MM.1S (cell line): ENCODE data around the gene LMF1.
A peak's percentile ranks its signal among the peaks of the same experiment; 100 is the strongest.

Source experiments
- DNase-seq: peaks from one replicate; pipeline ENCODE4 v3.0.0-alpha.2; 2015
- H2AFZ ChIP-seq: fragments of 300-600 bp; sonication (generic); 2 replicates; pipeline ENCODE4 v1.6.0; 2016; ENCODE audit warnings: antibody characterized with exemption, low read length
- H3F3A ChIP-seq: fragments of 300-600 bp; sonication (generic); 2 replicates; pipeline ENCODE4 v1.6.1; 2016; ENCODE audit warnings: mild to moderate bottlenecking, antibody characterized with exemption, low read length, moderate library complexity, mixed read lengths; ENCODE audit not compliant: insufficient read depth
- H3K27ac ChIP-seq: fragments of 300-600 bp; sonication (generic); 2 replicates; pipeline ENCODE4 v1.5.1; 2016; ENCODE audit warnings: mild to moderate bottlenecking, low read length
- H3K27me3 ChIP-seq: fragments of 300-600 bp; sonication (generic); replicated peaks from 2 replicates; pipeline ENCODE4 v1.6.0; 2016; ENCODE audit warnings: low read length; ENCODE audit not compliant: insufficient read depth
- H3K36me3 ChIP-seq: fragments of 300-600 bp; sonication (generic); replicated peaks from 2 replicates; pipeline ENCODE4 v1.6.1; 2016; ENCODE audit warnings: mild to moderate bottlenecking, low read length, mixed read lengths; ENCODE audit not compliant: insufficient read depth
- H3K4me1 ChIP-seq: fragments of 300-600 bp; sonication (generic); 2 replicates; pipeline ENCODE4 v1.6.1; 2016; ENCODE audit warnings: low read length, mixed read lengths
- H3K4me2 ChIP-seq: fragments of 300-600 bp; sonication (generic); 2 replicates; pipeline ENCODE4 v1.6.0; 2016; ENCODE audit warnings: low read depth, low read length
- H3K4me3 ChIP-seq: fragments of 300-600 bp; sonication (generic); 2 replicates; pipeline ENCODE4 v1.5.1; 2016; ENCODE audit warnings: low read length, mixed read lengths
- H3K79me2 ChIP-seq: fragments of 300-600 bp; sonication (generic); 2 replicates; pipeline ENCODE4 v1.6.1; 2016; ENCODE audit warnings: mixed run types, low read length, mixed read lengths
- H3K9ac ChIP-seq: fragments of 300-600 bp; sonication (generic); 2 replicates; pipeline ENCODE4 v1.6.1; 2016; ENCODE audit warnings: low read length, mixed read lengths
- H3K9me2 ChIP-seq: fragments of 300-600 bp; sonication (generic); replicated peaks from 2 replicates; pipeline ENCODE4 v1.6.1; 2016; ENCODE audit warnings: mild to moderate bottlenecking, low read length, mixed read lengths; ENCODE audit not compliant: insufficient read depth
- H3K9me3 ChIP-seq: fragments of 300-600 bp; sonication (generic); replicated peaks from 2 replicates; pipeline ENCODE4 v1.6.1; 2016; ENCODE audit warnings: mild to moderate bottlenecking, low read length, mixed read lengths; ENCODE audit not compliant: insufficient read depth
- H4K20me1 ChIP-seq: fragments of 300-600 bp; sonication (generic); 2 replicates; pipeline ENCODE4 v1.6.1; 2016; ENCODE audit warnings: mild to moderate bottlenecking, low read length, moderate library complexity, mixed read lengths; ENCODE audit not compliant: insufficient read depth
- EZH2 ChIP-seq: fragments of 300-600 bp; sonication (generic); optimal IDR thresholded peaks from 2 replicates; pipeline ENCODE3; 2017; ENCODE audit warnings: low read depth, mild to moderate bottlenecking, antibody characterized with exemption, low read length, mixed read lengths
- EZH2phosphoT487 ChIP-seq: fragments of 300-600 bp; sonication (generic); IDR thresholded peaks from 2 replicates; pipeline ENCODE4 v1.6.1; 2018; ENCODE audit warnings: antibody characterized with exemption, low read length
- TF ChIP-seq, protein P1 (sequence below): fragments of 300-600 bp; sonication (generic); IDR thresholded peaks from 2 replicates; pipeline ENCODE4 v1.5.1; 2016; ENCODE audit warnings: antibody characterized with exemption, low read length, mixed read lengths

LMF1 gene

DNA sequence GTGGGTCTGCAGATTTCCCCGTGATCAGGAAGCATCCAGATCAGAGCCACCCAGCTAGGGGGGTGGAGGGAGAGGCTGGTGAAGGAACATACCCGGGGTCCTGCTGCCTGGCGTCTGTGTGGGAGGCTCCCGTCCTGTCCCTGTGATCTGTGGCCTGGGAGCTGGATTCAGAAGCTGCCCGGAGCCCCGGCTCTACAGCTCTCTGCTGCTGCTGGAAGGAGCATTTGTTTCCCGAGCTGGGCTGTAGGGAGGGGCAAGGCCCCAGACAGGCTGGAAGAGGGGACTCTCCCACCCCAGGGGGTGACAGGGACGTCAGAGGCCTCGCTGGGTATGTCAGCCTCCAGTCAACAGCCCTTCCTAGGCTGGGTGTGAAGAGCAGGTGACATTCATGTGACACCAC lies 21.0 kb upstream of the LMF1 start:
- no peak overlapping the region for H3K9ac ChIP-seq
- H4K20me1 ChIP-seq, result no peaks in the 10 kb centered on the region
- H3K9me2 ChIP-seq, result no peaks in the 10 kb centered on the region
- no peaks in the 10 kb centered on the region for H3K36me3 ChIP-seq
- no peak overlapping the region for H2AFZ ChIP-seq
- no peak overlapping the region for H3K27ac ChIP-seq
- no peaks in the 10 kb centered on the region for H3K4me1 ChIP-seq
- no peak overlapping the region for H3K4me3 ChIP-seq
- DNase-seq, result no peak
- no peaks in the 10 kb centered on the region for H3K9me3 ChIP-seq
- H3F3A ChIP-seq, result no peaks in the 10 kb centered on the region
- no peak overlapping the region for H3K4me2 ChIP-seq
- TF ChIP-seq, protein P1, sequence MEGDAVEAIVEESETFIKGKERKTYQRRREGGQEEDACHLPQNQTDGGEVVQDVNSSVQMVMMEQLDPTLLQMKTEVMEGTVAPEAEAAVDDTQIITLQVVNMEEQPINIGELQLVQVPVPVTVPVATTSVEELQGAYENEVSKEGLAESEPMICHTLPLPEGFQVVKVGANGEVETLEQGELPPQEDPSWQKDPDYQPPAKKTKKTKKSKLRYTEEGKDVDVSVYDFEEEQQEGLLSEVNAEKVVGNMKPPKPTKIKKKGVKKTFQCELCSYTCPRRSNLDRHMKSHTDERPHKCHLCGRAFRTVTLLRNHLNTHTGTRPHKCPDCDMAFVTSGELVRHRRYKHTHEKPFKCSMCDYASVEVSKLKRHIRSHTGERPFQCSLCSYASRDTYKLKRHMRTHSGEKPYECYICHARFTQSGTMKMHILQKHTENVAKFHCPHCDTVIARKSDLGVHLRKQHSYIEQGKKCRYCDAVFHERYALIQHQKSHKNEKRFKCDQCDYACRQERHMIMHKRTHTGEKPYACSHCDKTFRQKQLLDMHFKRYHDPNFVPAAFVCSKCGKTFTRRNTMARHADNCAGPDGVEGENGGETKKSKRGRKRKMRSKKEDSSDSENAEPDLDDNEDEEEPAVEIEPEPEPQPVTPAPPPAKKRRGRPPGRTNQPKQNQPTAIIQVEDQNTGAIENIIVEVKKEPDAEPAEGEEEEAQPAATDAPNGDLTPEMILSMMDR, result no peak
- TF ChIP-seq EZH2 (no peak), EZH2phosphoT487 (no peak)
- H3K27me3 ChIP-seq, result peaks cover 79% of the 10 kb centered on the region
- no peaks in the 10 kb centered on the region for H3K79me2 ChIP-seq

DNA sequence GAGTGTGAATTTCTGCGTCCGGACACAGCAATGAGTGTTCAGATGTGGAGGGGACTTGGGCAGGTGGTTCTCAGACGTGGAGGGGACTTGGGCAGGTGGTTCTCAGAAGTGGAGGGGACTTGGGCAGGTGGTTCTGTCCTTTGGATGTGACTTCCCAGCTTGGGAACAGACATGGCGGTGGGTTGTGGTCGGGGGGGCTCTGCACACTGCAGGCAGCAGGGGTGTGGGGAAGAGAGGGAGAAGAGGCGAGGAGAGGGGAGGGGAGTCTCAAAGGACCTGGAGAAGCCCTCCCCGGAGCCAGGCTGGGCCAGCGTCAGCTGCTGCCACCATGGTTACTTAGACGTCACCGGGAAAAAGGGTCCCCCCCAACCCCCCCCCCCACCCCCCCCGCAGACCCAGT lies 20.6 kb upstream of the LMF1 start:
- H3K27me3 ChIP-seq, result peaks cover 79% of the 10 kb centered on the region
- H3K9ac ChIP-seq, result no peak overlapping the region
- no peak overlapping the region for H3K27ac ChIP-seq
- no peaks in the 10 kb centered on the region for H3K9me2 ChIP-seq
- H3K9me3 ChIP-seq, result no peaks in the 10 kb centered on the region
- H2AFZ ChIP-seq, result no peak overlapping the region
- H3K4me1 ChIP-seq, result no peaks in the 10 kb centered on the region
- no peaks in the 10 kb centered on the region for H3K36me3 ChIP-seq
- H4K20me1 ChIP-seq, result no peaks in the 10 kb centered on the region
- no peak overlapping the region for H3K4me2 ChIP-seq
- no peak for DNase-seq
- H3F3A ChIP-seq, result no peaks in the 10 kb centered on the region
- H3K79me2 ChIP-seq, result no peaks in the 10 kb centered on the region
- H3K4me3 ChIP-seq, result no peak overlapping the region
- TF ChIP-seq EZH2 (no peak), EZH2phosphoT487 (no peak)
- TF ChIP-seq, protein P1, result no peak

DNA sequence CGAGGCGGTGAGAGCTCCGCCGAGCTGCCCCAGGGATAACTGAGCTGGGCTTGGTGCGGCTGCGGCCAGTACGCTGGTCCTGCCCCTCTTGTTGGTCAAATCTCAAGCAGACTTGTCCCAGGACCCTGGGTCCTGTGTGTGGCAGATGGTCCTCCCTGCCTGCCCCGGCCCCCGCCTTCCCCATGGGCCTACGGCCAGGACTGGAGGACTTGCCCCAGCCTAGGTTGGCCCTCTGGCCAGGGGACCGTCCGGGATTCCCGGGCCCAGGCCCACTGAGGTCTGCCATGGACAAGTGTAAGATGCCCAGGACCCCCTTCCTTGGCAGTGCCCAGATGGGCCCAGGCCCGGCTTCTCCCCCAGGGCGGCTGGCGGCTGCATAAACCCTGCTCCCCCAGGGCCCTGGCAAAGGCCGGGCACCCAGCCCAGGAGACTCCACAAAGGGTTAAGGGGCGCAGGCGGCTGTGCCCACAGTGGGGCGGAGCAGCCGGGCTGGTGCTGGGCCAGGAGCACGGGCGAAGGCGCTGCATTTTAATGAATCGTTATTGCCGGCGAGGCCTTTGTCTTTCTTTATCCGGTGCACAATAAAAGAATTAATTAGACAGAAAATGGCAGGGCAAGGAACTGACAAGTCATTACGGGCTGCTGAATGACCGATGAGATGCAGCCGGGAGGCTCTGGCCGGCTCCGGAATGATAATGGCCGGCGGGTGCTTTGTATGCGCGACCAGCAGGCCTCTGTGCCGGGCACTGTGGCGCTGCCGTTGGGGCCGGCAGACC lies 19.9 kb upstream of the LMF1 start:
- H2AFZ ChIP-seq, result no peak overlapping the region
- no peak overlapping the region for H3K27ac ChIP-seq
- H3K4me3 ChIP-seq, result peak overlapping the region; percentile 31; the same call in 1 of the 2 replicates
- no peaks in the 10 kb centered on the region for H4K20me1 ChIP-seq
- TF ChIP-seq, protein P1, result no peak
- TF ChIP-seq EZH2 (no peak), EZH2phosphoT487 (no peak)
- peak overlapping the region; percentile 20; the same call in 1 of the 2 replicates for H3K4me2 ChIP-seq
- peaks cover 79% of the 10 kb centered on the region for H3K27me3 ChIP-seq
- no peak for DNase-seq
- no peaks in the 10 kb centered on the region for H3K79me2 ChIP-seq
- H3F3A ChIP-seq, result no peaks in the 10 kb centered on the region
- H3K9me2 ChIP-seq, result no peaks in the 10 kb centered on the region
- no peaks in the 10 kb centered on the region for H3K9me3 ChIP-seq
- no peaks in the 10 kb centered on the region for H3K4me1 ChIP-seq
- no peak overlapping the region for H3K9ac ChIP-seq
- no peaks in the 10 kb centered on the region for H3K36me3 ChIP-seq
